Right kidney (tissue), 1 donor: ENCODE results near the gene RPL37.
"Not testable (repeated sequence)": the region's sequence is repeated elsewhere in the genome, so short reads cannot be mapped to it uniquely, and the experiment has no call there.

Experiments
- DNase-seq: peaks from one replicate; pipeline ENCODE4 v3.0.0-alpha.2; 2016

RPL37 gene

GRCh38 chr5:40838086-40838485, 3.1 kb upstream of the RPL37 start:
- DNase-seq: no peak

- DNase-seq: no peak
Measured at GRCh38 chr5:40834391-40834848, 602 bp downstream of the RPL37 start.

- no peak for DNase-seq
Measured at GRCh38 chr5:40833712-40834229, 1.3 kb downstream of the RPL37 start.

- DNase-seq: no peak
Measured at GRCh38 chr5:40832345-40832744, 2.7 kb downstream of the RPL37 start.

- no peak for DNase-seq
Measured at GRCh38 chr5:40831346-40832210, 3.4 kb downstream of the RPL37 start.

GRCh38 chr5:40829748-40830533, 5.1 kb downstream of the RPL37 start:
- no peak for DNase-seq

- DNase-seq: no peak
Measured at GRCh38 chr5:40828690-40829661, 6.0 kb downstream of the RPL37 start.

- no peak for DNase-seq
Measured at GRCh38 chr5:40828021-40828631, 6.9 kb downstream of the RPL37 start.

- DNase-seq: no peak
Measured at GRCh38 chr5:40827188-40827977, 7.6 kb downstream of the RPL37 start.

GRCh38 chr5:40826489-40827187, 8.4 kb downstream of the RPL37 start:
- DNase-seq: no peak

GRCh38 chr5:40825461-40826043, 9.5 kb downstream of the RPL37 start:
- not testable (repeated sequence) for DNase-seq

GRCh38 chr5:40823459-40823858, 11.6 kb downstream of the RPL37 start:
- no peak for DNase-seq

GRCh38 chr5:40813698-40814281, 21.2 kb downstream of the RPL37 start:
- no peak for DNase-seq

GRCh38 chr5:40812125-40812524, 22.9 kb downstream of the RPL37 start:
- no peak for DNase-seq

GRCh38 chr5:40801771-40802562, 33.1 kb downstream of the RPL37 start:
- DNase-seq: no peak

- DNase-seq: no peak
Measured at GRCh38 chr5:40799258-40799657, 35.8 kb downstream of the RPL37 start.

- DNase-seq: no peak
Measured at GRCh38 chr5:40798801-40799210, 36.2 kb downstream of the RPL37 start.
